Neural cell (in vitro differentiated cells): ENCODE measurements around the gene LRRC71. TPM values are rescaled to one million over a fixed set of nuclear protein-coding genes. Genes with fewer than 3 reads are reported as not detected.

Source experiments
- H2AFZ ChIP-seq: fragments of 200-600, 300-800 bp; sonication (generic), shearing (Covaris generic); 2 replicates; pipeline ENCODE4 v1.6.0; 2014; ENCODE audit warnings: low read depth, mild to moderate bottlenecking, antibody characterized with exemption, low read length, moderate library complexity
- H3F3A ChIP-seq: fragments of 200-600 bp; shearing (Covaris generic); 2 replicates; pipeline ENCODE4 v1.6.1; 2016; ENCODE audit warnings: mild to moderate bottlenecking, moderate library complexity, mixed read lengths, antibody characterized with exemption, low read length; ENCODE audit not compliant: insufficient read depth, poor library complexity, severe bottlenecking
- H3K27ac ChIP-seq: fragments of 200-600, 300-800 bp; sonication (generic), shearing (Covaris generic); 2 replicates; pipeline ENCODE4 v1.5.1; 2014; ENCODE audit warnings: mild to moderate bottlenecking, low read length, moderate library complexity
- H3K27me3 ChIP-seq: fragments of 300-800, 200-600 bp; sonication (generic), shearing (Covaris generic); 2 replicates; pipeline ENCODE4 v1.6.0; 2014; ENCODE audit warnings: mild to moderate bottlenecking, low read depth, low read length, moderate library complexity; ENCODE audit not compliant: insufficient read depth
- H3K36me3 ChIP-seq: fragments of 300-800, 200-600 bp; sonication (generic), shearing (Covaris generic); 2 replicates; pipeline ENCODE4 v1.5.1; 2014; ENCODE audit warnings: mild to moderate bottlenecking, antibody characterized with exemption, low read length, moderate library complexity; ENCODE audit not compliant: insufficient read depth
- H3K4me2 ChIP-seq: fragments of 300-800, 200-600 bp; sonication (generic), shearing (Covaris generic); 2 replicates; pipeline ENCODE4 v1.6.0; 2014; ENCODE audit warnings: mild to moderate bottlenecking, low read length
- H3K4me3 ChIP-seq: fragments of 300-800, 200-600 bp; sonication (generic), shearing (Covaris generic); 2 replicates; pipeline ENCODE4 v1.5.1; 2014; ENCODE audit warnings: mild to moderate bottlenecking, low read length, moderate library complexity
- H3K79me2 ChIP-seq: fragments of 200-600 bp; shearing (Covaris generic); replicated peaks from 2 replicates; pipeline ENCODE4 v1.6.0; 2014; ENCODE audit warnings: mild to moderate bottlenecking, low read length, moderate library complexity; ENCODE audit not compliant: insufficient read depth
- H3K9ac ChIP-seq: fragments of 300-800, 200-600 bp; sonication (generic), shearing (Covaris generic); 2 replicates; pipeline ENCODE4 v1.6.1; 2016; ENCODE audit warnings: mild to moderate bottlenecking, low read length, mixed read lengths
- H3K9me2 ChIP-seq: fragments of 200-600 bp; shearing (Covaris generic); 2 replicates; pipeline ENCODE4 v1.6.1; 2016; ENCODE audit warnings: mild to moderate bottlenecking, low read length, mixed read lengths; ENCODE audit not compliant: insufficient read depth
- H3K9me3 ChIP-seq: fragments of 200-600, 300-800 bp; sonication (generic), shearing (Covaris generic); 2 replicates; pipeline ENCODE4 v1.6.1; 2016; ENCODE audit warnings: mild to moderate bottlenecking, mixed run types, low read length, moderate library complexity, mixed read lengths
- H4K20me1 ChIP-seq: fragments of 200-600 bp; shearing (Covaris generic); 2 replicates; pipeline ENCODE4 v1.6.1; 2016; ENCODE audit warnings: mild to moderate bottlenecking, mixed run types; ENCODE audit not compliant: insufficient read depth
- CTCF ChIP-seq: fragments of 450-650 bp; IDR thresholded peaks from 2 replicates; pipeline ENCODE4 v1.5.1; 2014; ENCODE audit warnings: antibody characterized with exemption, mild to moderate bottlenecking, moderate library complexity; ENCODE audit not compliant: poor library complexity, severe bottlenecking
- EP300 ChIP-seq: fragments of 450-650 bp; conservative IDR thresholded peaks from 2 replicates; pipeline ENCODE4 v1.6.1; 2014; ENCODE audit warnings: antibody characterized with exemption, mild to moderate bottlenecking, moderate library complexity; ENCODE audit not compliant: poor library complexity, severe bottlenecking
- EZH2 ChIP-seq: fragments of 200-600, 300-800 bp; shearing (Covaris generic), sonication (generic); IDR thresholded peaks from 2 replicates; pipeline ENCODE4 v1.6.1; 2014; ENCODE audit warnings: antibody characterized with exemption, low read length, borderline replicate concordance, mild to moderate bottlenecking; ENCODE audit not compliant: insufficient read depth, poor library complexity, severe bottlenecking
- MXI1 ChIP-seq: fragments of 450-650 bp; conservative IDR thresholded peaks from 2 replicates; pipeline ENCODE4 v1.6.1; 2014; ENCODE audit warnings: antibody characterized with exemption, mild to moderate bottlenecking; ENCODE audit not compliant: poor library complexity, severe bottlenecking
- POLR2AphosphoS5 ChIP-seq: IDR thresholded peaks from 2 replicates; pipeline ENCODE4 v1.6.1; 2012
- RAD21 ChIP-seq: fragments of 450-650 bp; conservative IDR thresholded peaks from 2 replicates; pipeline ENCODE4 v1.6.1; 2014; ENCODE audit warnings: antibody characterized with exemption, mild to moderate bottlenecking, moderate library complexity
- SMC3 ChIP-seq: fragments of 450-650 bp; conservative IDR thresholded peaks from 2 replicates; pipeline ENCODE4 v1.6.1; 2014; ENCODE audit warnings: antibody characterized with exemption, mild to moderate bottlenecking, moderate library complexity; ENCODE audit not compliant: poor library complexity
- TAF1 ChIP-seq: IDR thresholded peaks from 2 replicates; pipeline ENCODE4 v1.6.1; 2012; ENCODE audit warnings: low read depth
- polyA plus RNA-seq: library from polyadenylated mRNA; depleted of rRNA; stranded (reverse); fragments of >200 nt; gene quantifications from 2 replicates; pipeline ENCODE4 v1.2.3, GENCODE V29; 2014
- TF ChIP-seq, protein P1 (sequence below): IDR thresholded peaks from 2 replicates; pipeline ENCODE4 v1.6.1; 2012; ENCODE audit warnings: borderline replicate concordance

The LRRC71 gene
- polyA plus RNA-seq, 1 donor from 2014 or later: not detected

DNA sequence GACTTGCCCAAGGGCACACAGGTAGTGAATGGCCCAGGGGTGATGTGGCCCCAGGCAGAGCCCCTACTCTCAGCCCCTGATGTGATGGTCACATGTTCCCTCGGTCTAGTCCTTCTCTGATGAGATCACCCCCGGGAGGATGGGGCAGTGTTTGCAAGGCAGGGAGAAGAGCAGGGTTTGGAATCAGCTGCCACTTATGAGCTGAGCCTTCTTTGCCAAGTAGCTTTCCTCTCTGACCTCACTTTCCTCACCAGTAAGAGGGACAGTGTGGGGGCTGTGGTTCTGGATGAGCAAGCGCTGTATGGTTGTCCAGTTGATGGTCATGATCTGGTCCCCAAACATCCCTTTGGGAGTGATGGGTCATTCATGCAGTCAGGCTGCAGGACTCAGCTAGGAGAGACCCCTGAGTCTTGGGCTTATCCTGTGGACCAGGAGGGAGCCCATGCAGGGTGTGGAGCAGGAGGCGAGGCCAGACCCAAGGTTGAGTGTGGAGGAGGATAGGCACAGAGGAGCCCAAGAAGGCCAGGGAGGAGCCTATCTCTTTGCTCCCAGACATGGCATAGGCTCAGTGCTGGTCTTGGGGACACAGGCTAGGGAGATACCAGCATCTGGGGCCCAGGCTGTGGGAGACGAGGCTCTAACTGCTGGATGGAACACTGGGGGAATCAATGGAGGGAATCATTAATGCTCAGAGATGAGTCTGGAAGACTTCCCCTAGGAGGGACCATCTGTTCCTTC, 42.8 kb upstream of the LRRC71 start:
- Histone ChIP-seq H3F3A (no peaks in the 10 kb centered on the region), H3K9me3 (no peaks in the 10 kb centered on the region), H3K79me2 (no peaks in the 10 kb centered on the region), H3K9ac (no peak overlapping the region), H4K20me1 (no peaks in the 10 kb centered on the region), H2AFZ (no peak overlapping the region), H3K4me3 (no peak overlapping the region), H3K4me2 (no peak overlapping the region), H3K9me2 (no peaks in the 10 kb centered on the region), H3K27me3 (no peaks in the 10 kb centered on the region), H3K36me3 (no peaks in the 10 kb centered on the region), H3K27ac (no peak overlapping the region)
- TF ChIP-seq TAF1: no peak
- no peak for TF ChIP-seq RAD21
- no peak for TF ChIP-seq MXI1
- no peak for TF ChIP-seq CTCF
- TF ChIP-seq EZH2: no peak
- TF ChIP-seq, protein P1, sequence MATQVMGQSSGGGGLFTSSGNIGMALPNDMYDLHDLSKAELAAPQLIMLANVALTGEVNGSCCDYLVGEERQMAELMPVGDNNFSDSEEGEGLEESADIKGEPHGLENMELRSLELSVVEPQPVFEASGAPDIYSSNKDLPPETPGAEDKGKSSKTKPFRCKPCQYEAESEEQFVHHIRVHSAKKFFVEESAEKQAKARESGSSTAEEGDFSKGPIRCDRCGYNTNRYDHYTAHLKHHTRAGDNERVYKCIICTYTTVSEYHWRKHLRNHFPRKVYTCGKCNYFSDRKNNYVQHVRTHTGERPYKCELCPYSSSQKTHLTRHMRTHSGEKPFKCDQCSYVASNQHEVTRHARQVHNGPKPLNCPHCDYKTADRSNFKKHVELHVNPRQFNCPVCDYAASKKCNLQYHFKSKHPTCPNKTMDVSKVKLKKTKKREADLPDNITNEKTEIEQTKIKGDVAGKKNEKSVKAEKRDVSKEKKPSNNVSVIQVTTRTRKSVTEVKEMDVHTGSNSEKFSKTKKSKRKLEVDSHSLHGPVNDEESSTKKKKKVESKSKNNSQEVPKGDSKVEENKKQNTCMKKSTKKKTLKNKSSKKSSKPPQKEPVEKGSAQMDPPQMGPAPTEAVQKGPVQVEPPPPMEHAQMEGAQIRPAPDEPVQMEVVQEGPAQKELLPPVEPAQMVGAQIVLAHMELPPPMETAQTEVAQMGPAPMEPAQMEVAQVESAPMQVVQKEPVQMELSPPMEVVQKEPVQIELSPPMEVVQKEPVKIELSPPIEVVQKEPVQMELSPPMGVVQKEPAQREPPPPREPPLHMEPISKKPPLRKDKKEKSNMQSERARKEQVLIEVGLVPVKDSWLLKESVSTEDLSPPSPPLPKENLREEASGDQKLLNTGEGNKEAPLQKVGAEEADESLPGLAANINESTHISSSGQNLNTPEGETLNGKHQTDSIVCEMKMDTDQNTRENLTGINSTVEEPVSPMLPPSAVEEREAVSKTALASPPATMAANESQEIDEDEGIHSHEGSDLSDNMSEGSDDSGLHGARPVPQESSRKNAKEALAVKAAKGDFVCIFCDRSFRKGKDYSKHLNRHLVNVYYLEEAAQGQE: no peak
- no peak for TF ChIP-seq EP300
- no peak for TF ChIP-seq SMC3
- TF ChIP-seq POLR2AphosphoS5: no peak

DNA sequence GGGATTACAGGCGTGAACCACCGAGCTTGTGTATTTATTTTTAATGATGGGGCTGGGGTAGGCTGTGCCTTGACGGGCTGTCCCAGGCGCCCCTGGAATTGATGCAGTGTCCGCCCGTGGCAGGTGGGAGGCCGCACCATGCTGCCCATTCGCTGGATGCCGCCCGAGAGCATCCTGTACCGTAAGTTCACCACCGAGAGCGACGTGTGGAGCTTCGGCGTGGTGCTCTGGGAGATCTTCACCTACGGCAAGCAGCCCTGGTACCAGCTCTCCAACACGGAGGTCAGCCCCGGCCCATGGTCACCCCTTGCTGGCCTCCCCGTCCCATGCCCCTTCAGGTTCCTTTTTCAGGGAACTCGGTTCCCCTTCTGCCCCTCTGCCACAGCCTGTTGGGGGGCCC, 40.6 kb upstream of the LRRC71 start:
- H3K9ac ChIP-seq: no peak overlapping the region
- no peak overlapping the region for H3K4me2 ChIP-seq
- H3K27ac ChIP-seq: no peak overlapping the region
- H3K79me2 ChIP-seq: no peaks in the 10 kb centered on the region
- no peak for TF ChIP-seq EZH2
- TF ChIP-seq MXI1: no peak
- TF ChIP-seq TAF1: no peak
- no peak for TF ChIP-seq SMC3
- TF ChIP-seq POLR2AphosphoS5: no peak
- TF ChIP-seq EP300: no peak
- no peaks in the 10 kb centered on the region for H3K9me2 ChIP-seq
- no peak overlapping the region for H2AFZ ChIP-seq
- no peaks in the 10 kb centered on the region for H4K20me1 ChIP-seq
- H3K36me3 ChIP-seq: no peaks in the 10 kb centered on the region
- no peaks in the 10 kb centered on the region for H3K9me3 ChIP-seq
- no peaks in the 10 kb centered on the region for H3F3A ChIP-seq
- H3K27me3 ChIP-seq: no peaks in the 10 kb centered on the region
- no peak overlapping the region for H3K4me3 ChIP-seq
